CD4-positive, alpha-beta T cell treated with Interleukin-17A for 1 hour (primary cell): ENCODE data around the gene MPEG1.

ENCODE experiments used
- DNase-seq: peaks from one replicate; pipeline ENCODE4 v3.0.0-alpha.2; 2020

MPEG1 gene, protein sequence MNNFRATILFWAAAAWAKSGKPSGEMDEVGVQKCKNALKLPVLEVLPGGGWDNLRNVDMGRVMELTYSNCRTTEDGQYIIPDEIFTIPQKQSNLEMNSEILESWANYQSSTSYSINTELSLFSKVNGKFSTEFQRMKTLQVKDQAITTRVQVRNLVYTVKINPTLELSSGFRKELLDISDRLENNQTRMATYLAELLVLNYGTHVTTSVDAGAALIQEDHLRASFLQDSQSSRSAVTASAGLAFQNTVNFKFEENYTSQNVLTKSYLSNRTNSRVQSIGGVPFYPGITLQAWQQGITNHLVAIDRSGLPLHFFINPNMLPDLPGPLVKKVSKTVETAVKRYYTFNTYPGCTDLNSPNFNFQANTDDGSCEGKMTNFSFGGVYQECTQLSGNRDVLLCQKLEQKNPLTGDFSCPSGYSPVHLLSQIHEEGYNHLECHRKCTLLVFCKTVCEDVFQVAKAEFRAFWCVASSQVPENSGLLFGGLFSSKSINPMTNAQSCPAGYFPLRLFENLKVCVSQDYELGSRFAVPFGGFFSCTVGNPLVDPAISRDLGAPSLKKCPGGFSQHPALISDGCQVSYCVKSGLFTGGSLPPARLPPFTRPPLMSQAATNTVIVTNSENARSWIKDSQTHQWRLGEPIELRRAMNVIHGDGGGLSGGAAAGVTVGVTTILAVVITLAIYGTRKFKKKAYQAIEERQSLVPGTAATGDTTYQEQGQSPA

DNA sequence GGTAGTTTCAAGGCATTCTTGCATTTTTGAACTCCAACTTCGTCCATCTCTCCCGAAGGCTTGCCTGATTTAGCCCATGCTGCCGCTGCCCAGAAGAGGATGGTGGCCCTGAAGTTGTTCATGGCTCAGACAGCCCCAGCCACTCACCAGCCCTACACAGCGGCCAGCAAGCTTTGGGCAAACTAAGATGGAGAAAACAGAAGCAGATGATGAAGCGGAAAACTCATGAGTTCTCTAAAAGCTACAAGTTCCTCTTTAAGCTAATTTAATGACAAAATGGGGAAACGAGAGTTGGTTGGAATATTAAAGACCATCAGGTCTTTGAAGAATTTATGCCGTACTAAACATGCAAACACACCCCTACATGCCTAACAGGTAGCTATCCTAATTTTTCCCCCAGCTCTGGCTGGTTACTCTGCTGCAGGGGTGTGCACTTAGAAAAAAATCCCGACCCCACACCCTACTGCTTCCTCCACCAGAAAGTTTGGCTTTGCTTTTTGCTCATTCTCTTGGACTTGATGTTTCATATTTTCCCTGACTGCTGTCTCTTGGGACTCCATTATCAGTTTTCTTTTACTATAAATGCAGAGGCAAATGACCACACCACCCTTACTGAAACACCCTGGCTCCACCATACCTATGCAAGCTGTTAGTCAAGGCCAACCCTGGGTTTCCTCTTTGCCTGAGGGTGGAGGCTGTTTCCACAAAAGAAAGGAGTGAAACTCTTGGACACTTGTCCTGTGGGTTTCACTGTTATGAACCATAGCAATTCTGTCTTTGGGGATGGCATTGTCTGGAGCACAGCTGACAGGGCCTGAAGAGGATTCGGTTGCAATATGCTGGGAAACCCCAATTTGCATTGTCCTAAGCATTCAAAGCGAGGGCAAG, at the start of gene MPEG1:
Gene MPEG1, minus strand, starts transcription at position 184 of the 888 bp plus-strand sequence. Its CDS starts 62 bp downstream, at position 122.
- no peak for DNase-seq

DNA sequence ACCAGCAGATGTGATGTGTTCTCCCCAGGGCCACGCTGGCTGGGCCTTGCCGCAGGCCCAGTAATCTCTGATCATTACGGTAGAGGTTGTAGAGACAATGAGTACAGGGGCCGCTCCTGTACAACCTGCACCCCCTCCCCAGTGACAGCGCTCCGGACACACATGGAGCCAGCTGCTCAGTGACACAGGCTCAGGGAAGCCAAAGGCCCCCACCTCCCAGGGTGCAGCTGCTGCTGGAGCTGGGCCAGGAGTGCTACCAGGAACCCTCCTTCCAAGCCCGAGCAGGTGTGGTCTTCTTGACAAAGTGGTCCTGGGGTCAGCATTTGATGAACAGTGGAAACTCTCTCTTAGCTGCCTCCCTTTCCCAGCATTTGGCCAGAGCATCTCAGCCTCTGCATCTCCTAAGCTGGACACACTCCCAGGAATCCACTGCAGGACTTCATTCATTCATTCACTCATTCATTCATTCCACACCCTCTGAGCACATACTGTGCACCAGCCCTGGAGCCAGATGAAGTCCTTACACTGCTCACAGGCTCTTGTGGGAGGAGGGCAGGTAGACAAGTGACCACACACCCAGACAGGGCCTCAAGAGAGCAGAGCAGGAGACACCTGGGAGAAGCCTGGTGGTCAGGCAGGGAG, 49.6 kb upstream of the MPEG1 start:
- no peak for DNase-seq

DNA sequence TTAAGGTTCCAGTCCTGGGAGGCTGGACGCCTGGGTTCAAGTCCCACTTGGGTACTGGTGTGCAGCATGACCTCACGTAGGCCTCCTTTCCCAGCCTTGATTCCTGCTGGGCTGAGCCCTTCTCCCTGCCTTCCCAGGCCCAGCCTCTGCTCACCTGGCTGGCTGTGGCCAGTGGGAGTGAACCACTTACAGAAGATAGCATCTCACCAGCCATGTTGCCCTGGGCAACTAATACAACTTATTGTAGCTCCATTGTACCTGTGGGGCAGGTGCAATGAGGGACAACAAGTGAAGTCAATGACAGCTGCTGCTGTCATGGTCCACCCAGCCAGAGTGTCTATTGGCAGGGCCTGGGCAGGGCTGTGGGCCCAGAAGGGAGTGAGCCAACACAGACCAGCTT, 48.4 kb upstream of the MPEG1 start:
- DNase-seq, result no peak

DNA sequence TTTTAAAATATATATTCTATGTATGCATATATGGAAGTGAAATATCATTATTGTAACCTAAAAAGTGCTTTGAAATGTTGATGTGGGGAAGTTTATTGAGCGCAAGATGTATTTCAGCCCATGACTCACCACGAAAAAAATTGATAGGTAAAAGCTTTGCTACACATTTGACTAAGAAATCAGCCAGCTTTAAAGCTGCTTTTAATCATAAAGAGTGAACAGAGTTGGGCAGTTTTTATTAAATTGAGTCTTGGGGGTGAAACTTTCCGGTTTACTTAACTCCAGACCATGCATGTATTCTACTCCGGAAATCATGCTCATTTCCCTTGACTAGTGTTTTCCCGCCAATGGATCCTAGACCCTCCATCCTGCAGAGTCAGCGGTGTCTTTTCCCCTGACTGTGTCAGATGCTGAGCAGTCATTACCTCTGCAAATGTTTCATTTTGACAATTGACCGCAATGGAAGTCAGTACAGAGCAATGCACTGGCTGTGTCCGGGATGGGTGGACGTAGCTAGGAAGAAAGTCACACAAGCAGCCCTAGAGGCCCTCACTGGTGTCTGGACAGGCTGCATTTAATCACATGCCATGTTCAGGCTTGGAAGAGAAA, 47.2 kb upstream of the MPEG1 start:
- no peak for DNase-seq

DNA sequence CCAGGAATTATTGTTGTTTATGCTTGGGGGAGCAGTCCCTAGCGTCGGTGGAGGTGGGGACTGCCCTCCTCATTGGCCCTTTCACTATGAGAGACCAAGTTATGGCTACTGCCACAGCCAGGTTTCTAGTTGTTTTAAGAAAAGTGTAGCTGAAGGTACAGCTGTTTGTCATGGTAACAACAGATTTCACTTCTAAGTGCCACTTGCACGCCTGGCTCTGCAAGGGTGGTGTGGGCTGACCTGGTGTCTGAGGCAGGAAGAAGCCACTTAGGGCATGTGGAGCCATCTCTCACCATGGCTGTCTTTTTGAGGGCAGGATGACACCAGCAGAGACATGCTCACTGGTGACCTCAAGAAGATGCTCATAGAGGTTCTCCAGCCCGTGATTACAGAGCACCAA, 46.3 kb upstream of the MPEG1 start:
- DNase-seq, result no peak

DNA sequence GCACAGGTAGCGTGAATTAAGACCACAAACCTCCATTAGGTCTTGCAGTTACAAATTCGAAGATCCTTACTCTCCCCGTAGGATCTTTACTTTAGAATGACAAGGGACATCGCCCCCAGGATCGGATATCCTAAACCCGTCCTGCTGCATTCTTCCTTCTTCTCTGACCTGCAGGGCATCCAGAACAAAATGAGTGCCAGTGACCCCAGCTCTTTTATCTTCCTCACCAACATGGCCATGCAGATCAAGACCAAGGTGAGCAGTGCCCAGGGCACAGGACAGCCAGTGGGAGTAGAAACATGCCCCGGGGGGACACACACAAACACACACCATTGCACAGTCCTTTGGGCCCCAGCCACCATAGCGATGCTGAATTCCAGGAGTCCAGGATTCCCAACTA, 42.6 kb upstream of the MPEG1 start:
- DNase-seq, result no peak

DNA sequence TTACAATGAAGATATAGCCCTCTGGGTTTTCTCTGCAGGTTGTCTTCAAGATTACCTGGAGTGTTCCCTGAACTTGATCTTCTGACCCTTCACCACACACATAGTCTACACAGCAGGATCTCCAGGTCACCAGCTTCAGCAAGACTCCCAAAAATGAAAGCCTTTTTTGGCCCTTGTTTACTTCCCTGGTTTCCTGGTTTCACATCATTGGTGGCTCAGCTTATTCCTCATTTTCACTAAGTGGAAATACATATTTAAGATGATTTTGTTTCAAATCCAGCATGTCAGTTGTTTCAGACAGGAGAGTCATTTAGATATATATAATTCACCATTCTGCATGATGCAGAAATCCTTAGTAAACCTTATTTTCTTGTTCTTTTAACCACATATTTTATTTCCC, 41.6 kb upstream of the MPEG1 start:
- no peak for DNase-seq

DNA sequence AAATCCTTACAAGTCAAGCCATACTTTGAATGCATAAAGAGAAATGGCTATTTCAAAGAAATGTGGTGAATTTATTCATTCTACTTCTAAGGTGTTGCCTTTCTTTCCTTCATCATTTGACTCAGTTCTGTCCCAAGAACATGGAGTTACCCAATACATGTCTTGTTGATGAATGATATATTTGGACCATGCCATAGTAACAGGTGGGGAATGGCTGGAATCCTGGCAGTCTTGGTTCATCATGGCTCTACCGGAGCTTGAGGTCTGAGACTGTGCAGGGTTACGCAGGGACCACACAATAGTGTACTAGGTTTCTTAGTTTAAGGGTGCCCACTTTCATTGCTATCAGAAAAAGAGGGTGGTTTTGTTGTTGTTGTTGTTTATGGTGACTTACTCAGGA, 40.3 kb upstream of the MPEG1 start:
- no peak for DNase-seq

DNA sequence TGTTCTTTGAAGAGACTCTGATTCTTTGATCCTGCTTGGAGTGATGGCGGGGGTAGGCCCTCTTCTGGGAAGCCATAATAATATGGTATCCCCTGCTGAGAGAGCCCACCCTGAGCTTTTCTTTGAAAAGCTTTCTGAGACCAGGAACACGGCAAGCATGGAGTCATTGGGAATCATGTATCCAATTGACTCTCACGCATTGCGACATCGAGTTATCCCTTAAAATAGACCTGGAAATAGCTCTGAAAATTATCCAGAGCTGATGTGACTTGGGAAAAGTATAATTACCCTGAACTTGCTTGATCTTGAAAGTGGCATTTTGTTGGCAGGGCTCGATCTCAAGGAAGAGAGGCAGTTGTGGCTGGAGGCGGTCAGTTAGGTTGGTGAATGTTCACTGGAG, 36.8 kb upstream of the MPEG1 start:
- DNase-seq, result no peak

DNA sequence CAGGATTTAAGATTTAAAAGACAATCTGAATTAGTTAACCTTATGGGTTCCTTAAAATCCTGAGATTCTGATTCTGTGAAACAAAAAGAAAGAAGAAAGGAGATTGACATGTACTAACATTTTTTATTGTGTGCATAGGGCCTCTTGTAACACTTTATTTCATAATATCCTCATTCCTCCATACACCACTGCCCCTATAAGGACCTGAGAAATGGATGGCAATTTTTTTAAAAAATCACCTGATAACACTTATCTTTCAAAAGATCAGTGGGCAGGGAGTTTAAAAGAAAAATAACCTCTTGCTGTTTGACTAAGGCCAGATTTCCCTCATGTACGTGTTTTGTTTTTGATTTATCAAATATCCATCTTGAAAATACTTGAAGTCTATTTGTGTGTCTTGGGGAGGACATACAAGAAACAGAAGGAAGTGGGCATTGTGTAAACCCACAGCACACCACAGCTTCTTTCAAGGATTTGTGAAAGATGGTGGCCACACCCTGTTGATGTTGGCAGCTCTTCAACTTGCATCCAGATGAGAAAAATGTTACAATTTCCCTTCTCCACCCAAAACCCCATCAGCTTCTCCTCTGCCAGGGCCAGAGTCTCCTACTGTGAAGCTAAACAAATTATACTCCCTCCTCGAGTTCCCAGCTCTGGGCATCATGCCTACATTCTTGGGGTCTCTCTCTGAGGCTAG, 35.0 kb upstream of the MPEG1 start:
- DNase-seq, result peak; percentile 34

DNA sequence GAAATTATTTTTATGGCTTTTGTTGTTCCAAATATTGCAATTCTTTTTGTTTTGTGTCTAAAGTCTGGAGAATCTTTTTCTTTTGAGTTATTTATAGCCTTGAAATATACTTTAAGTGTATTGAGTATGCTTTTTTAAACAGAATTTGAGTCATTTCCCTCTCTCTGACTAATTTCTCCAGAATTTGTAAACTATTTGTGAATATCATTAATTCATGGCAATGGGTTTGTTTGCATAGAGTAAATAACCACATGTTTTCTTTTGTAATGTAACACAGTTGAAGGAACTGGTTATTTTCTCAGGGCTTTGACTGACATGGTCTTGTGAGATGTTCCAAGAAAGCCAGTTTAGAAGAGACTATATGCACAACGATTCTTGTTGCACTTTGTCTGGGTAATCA, 30.9 kb upstream of the MPEG1 start:
- DNase-seq, result no peak

DNA sequence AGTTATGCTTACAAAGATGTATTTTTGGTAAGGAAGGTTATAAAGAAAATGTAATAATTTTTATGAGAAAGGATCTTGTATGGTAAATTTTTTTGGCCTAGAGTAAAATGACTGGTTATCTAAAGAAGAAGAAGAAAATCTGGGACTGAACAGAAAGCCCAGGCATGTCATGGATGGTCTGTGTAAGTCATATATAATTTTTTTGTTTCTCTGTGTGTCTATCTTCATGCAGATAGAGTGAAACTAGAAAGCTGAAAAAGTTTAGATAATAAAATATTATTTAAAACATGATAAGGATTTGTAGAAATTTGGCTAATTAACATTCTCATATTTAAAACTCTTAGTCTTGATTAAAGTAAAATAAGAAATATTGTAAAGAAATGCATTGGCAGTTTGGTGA, 27.6 kb upstream of the MPEG1 start:
- DNase-seq, result no peak

DNA sequence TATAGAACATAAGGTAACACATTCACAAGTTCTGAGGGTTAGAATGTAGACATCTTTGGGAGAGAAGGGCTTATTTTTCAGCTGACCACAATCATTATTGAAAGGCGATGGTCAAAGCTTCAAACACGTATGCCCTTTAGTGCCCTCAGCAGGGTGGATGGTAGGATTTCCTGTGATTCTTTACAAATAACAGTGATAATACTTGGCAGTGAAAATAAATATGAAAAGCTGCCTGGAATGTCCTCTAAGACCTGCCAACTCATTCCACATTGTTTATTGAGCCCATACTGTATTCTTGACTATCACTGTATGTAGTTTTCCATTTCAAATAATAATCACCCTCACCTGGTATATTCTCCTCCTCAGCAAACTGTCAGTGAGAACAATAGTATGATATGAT, 13.7 kb upstream of the MPEG1 start:
- no peak for DNase-seq

DNA sequence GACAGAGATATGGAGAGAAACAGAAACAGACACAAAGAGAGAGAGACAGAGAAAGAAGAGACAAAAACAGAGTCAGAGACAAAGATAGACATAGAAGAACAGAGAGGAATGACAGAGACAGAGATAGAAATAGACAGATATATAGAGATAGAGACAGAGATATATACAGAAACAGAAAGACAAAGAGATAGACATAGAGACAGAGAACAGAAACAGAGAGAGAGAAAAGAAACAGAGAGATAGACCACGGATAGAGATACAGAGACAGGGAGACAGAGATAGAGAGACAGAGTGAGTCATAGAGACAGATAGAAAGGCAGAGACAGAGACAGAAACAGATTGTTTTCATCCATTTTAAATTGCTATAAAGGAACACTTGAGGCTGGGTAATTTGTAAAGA, 12.3 kb upstream of the MPEG1 start:
- DNase-seq, result no peak

DNA sequence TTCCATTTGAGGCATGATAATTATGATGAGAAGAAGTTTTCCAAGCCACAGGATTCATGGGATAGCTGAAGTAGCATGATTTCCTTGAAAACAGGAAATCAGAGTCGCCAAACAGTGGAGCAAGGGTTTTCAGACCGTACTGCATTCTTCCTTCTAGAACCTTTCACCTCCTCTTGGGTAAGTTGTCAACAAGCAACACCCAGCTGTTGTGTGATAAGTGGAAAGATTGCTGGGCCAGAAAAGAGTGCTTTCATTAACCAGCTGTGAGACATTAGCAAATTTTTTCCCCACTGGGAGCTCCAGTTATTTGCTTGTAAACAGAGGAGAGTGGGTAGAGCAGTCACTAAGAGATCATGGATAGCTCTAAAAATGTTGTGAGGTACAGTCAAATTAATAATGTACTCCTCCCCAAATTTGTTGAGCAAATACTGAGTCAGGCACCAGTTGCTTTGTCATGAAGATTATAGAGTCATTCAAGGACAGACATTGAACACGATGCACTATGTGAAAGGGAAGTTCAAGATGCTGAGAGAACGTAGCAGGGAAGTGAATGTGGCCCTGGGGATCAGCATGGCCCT, 11.7 kb upstream of the MPEG1 start:
- DNase-seq, result no peak

DNA sequence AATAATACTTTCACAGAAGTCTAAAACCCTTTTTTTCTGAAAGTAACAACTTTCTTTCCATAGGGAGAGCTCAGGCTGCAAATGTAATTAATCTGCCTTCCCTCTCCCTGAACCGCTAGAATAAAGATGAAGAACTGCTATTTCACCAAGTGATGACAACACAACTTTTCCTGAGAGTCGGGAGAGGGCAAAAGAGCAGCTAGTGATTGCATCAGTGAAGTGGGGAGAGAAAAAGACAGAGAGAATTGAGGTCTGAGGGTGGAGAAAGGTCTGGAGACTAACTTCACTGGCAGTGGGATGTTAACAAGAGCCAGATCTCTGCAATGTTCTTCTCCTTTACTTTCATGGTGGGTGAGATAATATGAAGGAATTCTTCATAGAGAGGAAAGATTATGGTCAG, 10.9 kb upstream of the MPEG1 start:
- no peak for DNase-seq

DNA sequence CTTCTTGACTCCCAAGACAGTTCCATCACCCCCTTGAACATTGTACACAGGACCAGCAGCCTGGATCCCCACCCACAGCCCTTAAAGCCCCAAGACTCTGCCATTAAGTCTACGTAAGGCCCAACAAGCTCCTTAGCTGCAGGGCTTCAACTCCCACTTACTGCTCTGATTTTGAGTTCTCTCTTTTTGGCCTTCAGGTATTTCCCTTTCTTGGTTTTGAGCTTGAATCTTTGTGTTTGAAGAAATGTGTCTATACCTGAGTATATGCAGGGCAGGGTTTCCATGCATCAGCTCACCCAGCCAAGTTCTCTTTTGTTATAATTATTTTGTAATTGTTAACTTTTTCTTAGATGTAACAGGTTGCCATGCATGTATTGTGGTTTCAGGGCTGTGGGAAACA, 10.4 kb upstream of the MPEG1 start:
- no peak for DNase-seq

DNA sequence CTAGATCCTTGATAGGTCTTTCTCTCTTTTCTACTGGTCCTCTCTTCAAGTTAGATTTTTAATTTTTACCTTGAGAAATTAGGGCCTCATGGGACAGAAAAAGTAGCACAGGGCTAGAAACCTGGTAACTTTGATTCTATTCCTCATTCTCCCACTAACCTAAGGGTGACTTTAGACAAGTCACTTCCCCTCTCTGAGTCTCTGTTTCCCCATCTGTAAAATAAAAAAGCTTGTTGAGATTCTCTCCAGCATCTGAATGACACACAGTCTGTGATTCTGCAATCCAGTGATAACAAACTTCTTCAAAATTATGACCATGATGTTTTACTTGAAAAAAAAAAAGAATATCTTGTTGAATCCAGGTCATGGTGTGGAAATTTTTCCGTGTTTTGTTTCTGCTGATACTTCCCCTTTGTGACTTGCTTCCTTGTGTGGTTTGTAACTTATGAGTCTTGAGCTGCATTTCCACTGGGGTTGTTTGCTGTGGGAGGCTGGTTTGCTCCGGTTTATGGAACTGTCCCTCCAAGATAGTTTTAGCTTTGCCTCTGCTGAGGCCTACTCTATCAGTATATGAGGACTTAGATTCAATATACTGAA, 9.8 kb upstream of the MPEG1 start:
- peak; percentile 22 for DNase-seq

DNA sequence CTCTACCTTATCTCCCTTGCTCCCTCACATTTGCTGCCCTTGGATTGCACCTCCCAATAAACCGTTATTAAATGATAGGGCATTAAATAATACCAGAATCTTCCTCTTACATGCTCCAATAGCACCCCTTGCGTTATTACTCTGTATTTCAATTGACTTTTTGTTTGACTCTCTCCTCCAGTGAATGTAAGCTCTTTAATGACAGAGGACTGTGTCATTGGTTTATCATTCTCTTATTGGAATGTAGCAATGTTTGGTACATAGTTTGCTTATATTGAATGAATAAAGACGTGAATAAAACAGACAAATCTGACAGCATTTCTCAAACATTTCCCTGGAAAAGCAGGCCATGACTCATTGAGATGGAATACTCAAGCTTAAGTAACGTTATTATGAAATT, 8.7 kb upstream of the MPEG1 start:
- no peak for DNase-seq

DNA sequence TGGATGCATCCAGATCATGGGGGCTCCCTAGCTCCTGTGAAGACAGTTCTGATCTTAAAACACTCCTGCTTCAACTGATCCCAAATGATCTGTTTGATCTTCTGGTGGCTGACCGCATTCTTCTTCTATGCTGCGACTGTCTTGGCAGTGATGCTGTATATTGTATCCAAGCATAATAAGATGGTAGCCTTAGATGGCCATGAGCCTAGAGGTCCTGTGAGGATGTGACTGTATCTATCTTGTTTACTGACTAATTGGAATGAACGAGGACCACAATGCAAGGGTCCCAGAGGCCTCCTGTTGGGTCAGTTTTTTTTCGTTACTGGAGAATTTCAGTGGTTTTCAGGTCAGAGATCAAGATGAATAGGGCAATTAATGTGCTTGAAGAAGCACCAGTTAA, 7.1 kb upstream of the MPEG1 start:
- no peak for DNase-seq

DNA sequence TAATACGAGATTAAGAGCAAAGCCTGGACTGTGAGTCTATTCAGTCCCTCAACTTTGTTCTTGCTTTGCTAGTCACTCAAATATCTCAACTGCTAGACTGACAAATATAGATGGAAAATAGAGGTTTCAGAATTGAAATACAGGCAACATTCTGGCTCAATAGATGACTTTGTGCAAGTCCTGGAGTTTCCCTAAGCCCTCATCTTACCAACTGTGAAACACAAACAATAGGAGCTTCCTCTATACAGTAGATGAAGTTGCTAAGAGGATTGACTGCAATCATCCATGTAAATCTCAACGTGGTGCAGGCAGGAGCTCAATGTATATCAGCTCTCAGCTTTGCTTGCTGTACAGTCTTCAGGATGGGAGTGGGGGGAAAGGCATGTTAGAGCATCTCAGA, 6.2 kb upstream of the MPEG1 start:
- peak; percentile 5 for DNase-seq
